22Rv1 (cell line): Measurements from ENCODE around the gene NTN4.

ENCODE experiments used
- ZFX ChIP-seq: fragments of 450-650 bp; IDR thresholded peaks from 2 replicates; pipeline ENCODE4 v1.6.1; 2017; ENCODE audit warnings: antibody characterized with exemption, borderline replicate concordance
- TF ChIP-seq, protein P1 (sequence below): fragments of 450-650 bp; IDR thresholded peaks from 2 replicates; pipeline ENCODE4 v1.5.1; 2017; ENCODE audit warnings: mild to moderate bottlenecking

DNA sequence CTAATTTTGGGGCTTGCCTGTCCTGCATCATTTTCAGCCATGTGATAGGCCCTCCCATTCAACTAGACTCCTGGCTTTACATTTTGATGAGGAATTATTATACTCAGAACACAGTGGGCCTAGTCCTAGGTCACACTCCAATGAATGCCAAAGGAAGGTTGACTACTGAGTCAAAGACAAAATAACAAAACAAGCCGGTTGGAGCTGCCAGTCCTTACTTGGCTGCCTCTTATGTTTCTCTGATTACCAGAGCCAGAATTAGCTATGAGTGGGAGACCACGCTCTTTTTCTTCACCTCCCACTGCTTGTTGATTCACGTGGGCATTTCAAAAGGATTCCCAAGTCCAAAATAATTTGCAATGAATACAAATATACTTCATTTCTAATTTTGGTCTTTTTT is 161.2 kb downstream of the NTN4 start:
- TF ChIP-seq, protein P1, sequence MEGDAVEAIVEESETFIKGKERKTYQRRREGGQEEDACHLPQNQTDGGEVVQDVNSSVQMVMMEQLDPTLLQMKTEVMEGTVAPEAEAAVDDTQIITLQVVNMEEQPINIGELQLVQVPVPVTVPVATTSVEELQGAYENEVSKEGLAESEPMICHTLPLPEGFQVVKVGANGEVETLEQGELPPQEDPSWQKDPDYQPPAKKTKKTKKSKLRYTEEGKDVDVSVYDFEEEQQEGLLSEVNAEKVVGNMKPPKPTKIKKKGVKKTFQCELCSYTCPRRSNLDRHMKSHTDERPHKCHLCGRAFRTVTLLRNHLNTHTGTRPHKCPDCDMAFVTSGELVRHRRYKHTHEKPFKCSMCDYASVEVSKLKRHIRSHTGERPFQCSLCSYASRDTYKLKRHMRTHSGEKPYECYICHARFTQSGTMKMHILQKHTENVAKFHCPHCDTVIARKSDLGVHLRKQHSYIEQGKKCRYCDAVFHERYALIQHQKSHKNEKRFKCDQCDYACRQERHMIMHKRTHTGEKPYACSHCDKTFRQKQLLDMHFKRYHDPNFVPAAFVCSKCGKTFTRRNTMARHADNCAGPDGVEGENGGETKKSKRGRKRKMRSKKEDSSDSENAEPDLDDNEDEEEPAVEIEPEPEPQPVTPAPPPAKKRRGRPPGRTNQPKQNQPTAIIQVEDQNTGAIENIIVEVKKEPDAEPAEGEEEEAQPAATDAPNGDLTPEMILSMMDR, result no peak
- no peak for TF ChIP-seq ZFX
